ENCODE results near the gene ZSCAN9. TPM values are rescaled to one million over a fixed set of nuclear protein-coding genes. Genes with fewer than 3 reads are reported as not detected.

ZSCAN9 gene
- total and polyA plus RNA-seq, 2 of the 13 experiments (the other 11 are each of a cell fraction or from before 2014, with no cell fraction given) = 14.6 to 17.8 TPM

DNA sequence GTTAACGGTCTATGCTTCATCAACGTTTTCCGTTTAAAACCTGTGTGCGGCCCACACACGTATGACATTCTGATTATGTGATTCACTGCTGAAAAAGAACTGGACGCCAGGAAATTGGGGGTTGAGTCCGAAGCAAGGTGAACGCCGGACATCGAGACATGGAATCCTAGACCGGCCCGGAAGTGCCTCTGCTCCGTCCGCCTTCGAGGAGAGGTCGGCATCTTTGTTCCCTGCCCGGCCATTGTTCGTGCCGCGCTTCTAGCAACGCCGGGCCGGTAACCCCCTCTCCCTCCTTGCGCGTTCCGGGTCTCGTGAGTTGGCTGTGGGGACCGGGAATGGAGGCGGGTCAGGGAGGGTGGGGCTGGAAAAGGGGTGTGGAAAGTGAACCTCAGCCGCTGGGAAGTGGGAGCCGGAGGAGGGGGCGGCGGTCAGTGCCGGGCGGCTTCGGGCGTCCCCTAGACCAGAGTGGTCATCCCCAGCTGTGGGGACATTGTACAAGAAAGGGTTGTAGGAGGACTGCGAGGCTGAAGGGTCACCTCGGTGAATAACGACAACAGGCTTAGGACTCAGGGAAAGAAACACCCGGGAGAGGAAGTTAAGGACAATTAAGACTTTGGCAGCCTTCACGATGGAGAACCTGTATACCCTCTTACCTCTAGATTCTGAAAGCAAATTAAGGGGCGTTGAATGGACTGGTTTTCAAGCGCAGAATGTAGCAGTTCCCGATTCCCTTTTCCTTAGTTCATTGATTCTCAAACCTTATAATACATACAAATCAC, at the start of gene ZSCAN9 (continued):
- TF ChIP-seq RAD51 (IDR thresholded peaks at IDR 0.05; ENCODE audit: borderline replicate concordance) (no peak), CBFB (CRISPR knock-in tag; IDR thresholded peaks at IDR 0.05) (peak; percentile 79), SALL1 (CRISPR knock-in tag; IDR thresholded peaks at IDR 0.05) (peak; percentile 90), SRSF4 (IDR thresholded peaks at IDR 0.05; ENCODE audit: low read depth, low read length, poor library complexity, severe bottlenecking) (no peak), SP5 (CRISPR knock-in tag; IDR thresholded peaks at IDR 0.05; ENCODE audit: borderline replicate concordance, low read depth) (no peak), PAWR (CRISPR knock-in tag; IDR thresholded peaks at IDR 0.05; ENCODE audit: borderline replicate concordance) (0 out of 2 replicates have a peak, but pooled peaks have one; percentile 60), HMG20A (CRISPR knock-in tag; IDR thresholded peaks at IDR 0.05; ENCODE audit: borderline replicate concordance) (peak; percentile 50; the same call in 1 of the 2 replicates), ZFY (CRISPR knock-in tag; IDR thresholded peaks at IDR 0.05) (peak; percentile 75), SALL2 (CRISPR knock-in tag; IDR thresholded peaks at IDR 0.05) (peak; percentile 93), REXO4 (CRISPR knock-in tag; IDR thresholded peaks at IDR 0.05; ENCODE audit: borderline replicate concordance) (no peak), ZNF749 (CRISPR knock-in tag; IDR thresholded peaks at IDR 0.05; ENCODE audit: borderline replicate concordance) (no peak), ZNF629 (CRISPR knock-in tag; conservative IDR thresholded peaks at IDR 0.05) (no peak), TBX3 (IDR thresholded peaks at IDR 0.05; ENCODE audit: borderline replicate concordance) (no peak), ZNF616 (CRISPR knock-in tag; IDR thresholded peaks at IDR 0.05; ENCODE audit: low read depth) (0 out of 2 replicates have a peak, but pooled peaks have one; percentile 55), ZNF790 (CRISPR knock-in tag; IDR thresholded peaks at IDR 0.05; ENCODE audit: borderline replicate concordance) (no peak), ZFP90 (CRISPR knock-in tag; IDR thresholded peaks at IDR 0.05; ENCODE audit: borderline replicate concordance) (no peak; the same call in 1 of the 2 replicates), ZNF496 (CRISPR knock-in tag; IDR thresholded peaks at IDR 0.05; ENCODE audit: insufficient replicate concordance) (no peak), NCOA1 (CRISPR knock-in tag; IDR thresholded peaks at IDR 0.05) (no peak), ZNF747 (CRISPR knock-in tag; IDR thresholded peaks at IDR 0.05; ENCODE audit: borderline replicate concordance) (peak; percentile 76; the same call in 1 of the 2 replicates), ZNF335 (CRISPR knock-in tag; IDR thresholded peaks at IDR 0.05) (no peak), ZNF558 (CRISPR knock-in tag; IDR thresholded peaks at IDR 0.05; ENCODE audit: borderline replicate concordance) (peak; percentile 87; the same call in 1 of the 2 replicates), NPAS2 (CRISPR knock-in tag; IDR thresholded peaks at IDR 0.05; ENCODE audit: borderline replicate concordance) (no peak), SP4 (CRISPR knock-in tag; IDR thresholded peaks at IDR 0.05) (peak; percentile 73), NKX3-1 (CRISPR knock-in tag; IDR thresholded peaks at IDR 0.05) (no peak), ZNF652 (CRISPR knock-in tag; IDR thresholded peaks at IDR 0.05; ENCODE audit: borderline replicate concordance, low read depth) (peak; percentile 86)
- TF ChIP-seq, protein P1, sequence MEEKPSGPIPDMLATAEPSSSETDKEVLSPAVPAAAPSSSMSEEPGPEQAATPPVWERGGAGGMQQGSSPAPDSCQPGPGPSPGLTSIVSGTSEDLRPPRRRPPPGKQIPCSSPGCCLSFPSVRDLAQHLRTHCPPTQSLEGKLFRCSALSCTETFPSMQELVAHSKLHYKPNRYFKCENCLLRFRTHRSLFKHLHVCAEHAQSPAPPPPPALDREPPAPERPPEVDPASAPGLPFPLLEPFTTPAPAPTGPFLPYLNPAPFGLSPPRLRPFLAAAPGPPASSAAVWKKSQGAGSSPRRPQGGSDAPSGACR (CRISPR knock-in tag; IDR thresholded peaks at IDR 0.05) = peak; percentile 83
- TF ChIP-seq, protein P2, sequence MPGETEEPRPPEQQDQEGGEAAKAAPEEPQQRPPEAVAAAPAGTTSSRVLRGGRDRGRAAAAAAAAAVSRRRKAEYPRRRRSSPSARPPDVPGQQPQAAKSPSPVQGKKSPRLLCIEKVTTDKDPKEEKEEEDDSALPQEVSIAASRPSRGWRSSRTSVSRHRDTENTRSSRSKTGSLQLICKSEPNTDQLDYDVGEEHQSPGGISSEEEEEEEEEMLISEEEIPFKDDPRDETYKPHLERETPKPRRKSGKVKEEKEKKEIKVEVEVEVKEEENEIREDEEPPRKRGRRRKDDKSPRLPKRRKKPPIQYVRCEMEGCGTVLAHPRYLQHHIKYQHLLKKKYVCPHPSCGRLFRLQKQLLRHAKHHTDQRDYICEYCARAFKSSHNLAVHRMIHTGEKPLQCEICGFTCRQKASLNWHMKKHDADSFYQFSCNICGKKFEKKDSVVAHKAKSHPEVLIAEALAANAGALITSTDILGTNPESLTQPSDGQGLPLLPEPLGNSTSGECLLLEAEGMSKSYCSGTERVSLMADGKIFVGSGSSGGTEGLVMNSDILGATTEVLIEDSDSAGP (CRISPR knock-in tag; IDR thresholded peaks at IDR 0.05; ENCODE audit: borderline replicate concordance) = peak; percentile 91
- TF ChIP-seq, protein P3, sequence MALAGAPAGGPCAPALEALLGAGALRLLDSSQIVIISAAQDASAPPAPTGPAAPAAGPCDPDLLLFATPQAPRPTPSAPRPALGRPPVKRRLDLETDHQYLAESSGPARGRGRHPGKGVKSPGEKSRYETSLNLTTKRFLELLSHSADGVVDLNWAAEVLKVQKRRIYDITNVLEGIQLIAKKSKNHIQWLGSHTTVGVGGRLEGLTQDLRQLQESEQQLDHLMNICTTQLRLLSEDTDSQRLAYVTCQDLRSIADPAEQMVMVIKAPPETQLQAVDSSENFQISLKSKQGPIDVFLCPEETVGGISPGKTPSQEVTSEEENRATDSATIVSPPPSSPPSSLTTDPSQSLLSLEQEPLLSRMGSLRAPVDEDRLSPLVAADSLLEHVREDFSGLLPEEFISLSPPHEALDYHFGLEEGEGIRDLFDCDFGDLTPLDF (CRISPR knock-in tag; IDR thresholded peaks at IDR 0.05) = no peak
